GM12878 (cell line): Measurements from ENCODE around the gene FTH1. TPM values are rescaled to one million over a fixed set of nuclear protein-coding genes. Genes with fewer than 3 reads are reported as not detected.

Experiments
- ATAC-seq: fragments of 200-7000 bp; cut with Tn5 transposase; 3 replicates; pipeline ENCODE4 v1.9.1; 2020; ENCODE audit warnings: mild to moderate bottlenecking, moderate library complexity
- BruUV-seq: library from RNA; stranded (reverse); fragments of 400-500 nt; replicated peaks from 2 replicates; lab custom pipeline; 2021; lab: Mats Ljungman, UMichigan
- CTCF ChIA-PET: fragments of 300-600 bp; sonication (Branson Sonifier 250); formaldehyde crosslinking; extraction: SDS; loops from one replicate; lab custom pipeline; 2021; ENCODE audit warnings: inconsistent platforms; lab: Yijun Ruan, JAX
- POLR2A ChIA-PET: fragments of 350-600 bp; formaldehyde crosslinking; extraction: SDS; loops from one replicate; lab custom pipeline; 2021; ENCODE audit warnings: inconsistent platforms; lab: Charles Lee
- RAD21 ChIA-PET: fragments of 300-600 bp; sonication (Branson Sonifier 250); formaldehyde crosslinking; loops from one replicate; lab custom pipeline; 2023; ENCODE audit warnings: antibody characterized with exemption; ENCODE audit not compliant: unreplicated experiment; lab: Charles Lee
- SMC1A ChIA-PET: fragments of 300-600 bp; sonication (Branson Sonifier 250); formaldehyde crosslinking; loops from one replicate; lab custom pipeline; 2023; ENCODE audit not compliant: unreplicated experiment, uncharacterized antibody; lab: Charles Lee
- DNase-seq: peaks from one replicate; pipeline ENCODE4 v3.0.0-alpha.2; 2011; ENCODE audit warnings: low read depth, low spot score
- FAIRE-seq: peaks from 3 replicates; lab custom pipeline; 2011; peaks lifted over from hg19 to GRCh38; lab: Jason Lieb, UNC
- H2AFZ ChIP-seq: 2 replicates; pipeline ENCODE4 v1.6.0; 2011; ENCODE audit warnings: low read depth, low read length, control low read depth; ENCODE audit not compliant: control insufficient read depth
- H3K27ac ChIP-seq: 2 replicates; pipeline ENCODE4 v1.5.1; 2011; ENCODE audit warnings: control low read depth; ENCODE audit not compliant: control insufficient read depth, insufficient read depth
- H3K27me3 ChIP-seq, 2 experiments: replicated peaks in 1 of 2; 2 replicates each; pipeline versions ENCODE4 v1.6.0 to v1.6.1; 2011; ENCODE audit warnings: low read length in 1 of 2; ENCODE audit not compliant: control insufficient read depth in 2 of 2, insufficient read depth in 2 of 2
- H3K36me3 ChIP-seq, 2 experiments: 2 replicates each; pipeline ENCODE4 v1.5.1; 2011; ENCODE audit warnings: low read length in 1 of 2; ENCODE audit not compliant: control insufficient read depth in 2 of 2, insufficient read depth in 2 of 2
- H3K4me1 ChIP-seq: 2 replicates; pipeline ENCODE4 v1.6.1; 2011; ENCODE audit warnings: mild to moderate bottlenecking, low read length, moderate library complexity, mixed read lengths; ENCODE audit not compliant: control insufficient read depth, insufficient read depth
- H3K4me2 ChIP-seq: 2 replicates; pipeline ENCODE4 v1.6.0; 2011; ENCODE audit warnings: control low read depth; ENCODE audit not compliant: control insufficient read depth, insufficient read depth
- H3K4me3 ChIP-seq: fragments of 200-600 bp; sonication (generic); 2 replicates; pipeline ENCODE4 v1.5.1; 2016
- H3K79me2 ChIP-seq: 2 replicates; pipeline ENCODE4 v1.6.0; 2011; ENCODE audit warnings: low read length; ENCODE audit not compliant: control insufficient read depth, insufficient read depth
- H3K9ac ChIP-seq: 2 replicates; pipeline ENCODE4 v1.8.0; 2011; ENCODE audit warnings: low read length, control low read depth, mixed read lengths; ENCODE audit not compliant: control insufficient read depth, insufficient read depth
- H3K9me3 ChIP-seq: replicated peaks from 3 replicates; pipeline ENCODE4 v1.5.1; 2011; ENCODE audit warnings: mild to moderate bottlenecking, low read length; ENCODE audit not compliant: control insufficient read depth, insufficient read depth
- H4K20me1 ChIP-seq: 2 replicates; pipeline ENCODE4 v1.6.0; 2011; ENCODE audit not compliant: control insufficient read depth, insufficient read depth
- ASH2L ChIP-seq: fragments of 300-600, 200-600 bp; sonication (generic); IDR thresholded peaks from 2 replicates; pipeline ENCODE4 v1.6.1; 2017; ENCODE audit warnings: low read depth, mild to moderate bottlenecking, borderline replicate concordance
- DPF2 ChIP-seq: fragments of 450-650 bp; IDR thresholded peaks from 2 replicates; pipeline ENCODE4 v1.6.1; 2017; ENCODE audit warnings: mild to moderate bottlenecking
- IRF3 ChIP-seq: fragments of 450-650 bp; IDR thresholded peaks from 2 replicates; pipeline ENCODE4 v1.6.1; 2014; ENCODE audit warnings: mild to moderate bottlenecking
- MLLT1 ChIP-seq: fragments of 450-650 bp; IDR thresholded peaks from 2 replicates; pipeline ENCODE4 v1.6.1; 2016; ENCODE audit warnings: mild to moderate bottlenecking
- NFIC ChIP-seq: IDR thresholded peaks from 2 replicates; pipeline ENCODE4 v1.6.1; 2012; ENCODE audit warnings: low read depth, mild to moderate bottlenecking, inconsistent platforms, low read length, moderate library complexity
- NR2C1 ChIP-seq: fragments of 450-650 bp; IDR thresholded peaks from 2 replicates; pipeline ENCODE4 v1.6.1; 2017; ENCODE audit warnings: antibody characterized with exemption, mild to moderate bottlenecking, moderate library complexity
- POLR2A ChIP-seq: IDR thresholded peaks from 2 replicates; pipeline ENCODE4 v1.6.1; 2011; ENCODE audit warnings: low read depth, mild to moderate bottlenecking, low read length
- TCF7 ChIP-seq: IDR thresholded peaks from 2 replicates; pipeline ENCODE4 v1.6.1; 2014; ENCODE audit warnings: antibody characterized with exemption, borderline replicate concordance
- ZBTB11 ChIP-seq: fragments of 450-650 bp; formaldehyde crosslinking; IDR thresholded peaks from 2 replicates; pipeline ENCODE4 v1.5.0; 2022; ENCODE audit warnings: mild to moderate bottlenecking, missing genetic modification characterization
- ZBTB40 ChIP-seq: fragments of 450-650 bp; IDR thresholded peaks from 2 replicates; pipeline ENCODE4 v1.6.1; 2016; ENCODE audit warnings: mild to moderate bottlenecking, moderate library complexity, borderline replicate concordance
- WGBS: methylation state at CpG from one replicate; pipeline ENCODE4 v1.1.6; 2016; ENCODE audit warnings: low lambda C conversion rate; ENCODE audit not compliant: insufficient replicate concordance, insufficient coverage; ENCODE audit errors: missing lambda C conversion rate; 5-methylcytosine and 5-hydroxymethylcytosine counted together
- in situ Hi-C: fragments of 300-500 bp; cut with MboI; formaldehyde crosslinking; loops from 9 replicates; pipeline ENCODE4 v1.14.3; 2018; ENCODE audit warnings: mixed read lengths
- intact Hi-C: fragments of 100-400 bp; cut with micrococcal nuclease; formaldehyde crosslinking; loops from one replicate; pipeline ENCODE4 v1.14.2; 2022; ENCODE audit not compliant: unreplicated experiment
- polyA plus RNA-seq, 11 experiments: library from polyadenylated mRNA; depleted of rRNA in 4 of 11; unstranded in 6 of 11; stranded (reverse) in 5 of 11; fragments of >200 nt; fragmentation: Nextera tagmentation in 4 of 11; fragmentation: Illumina TruSeq in 1 of 11; extraction: Ambion mirVana in 4 of 11; extraction: Trizol in 1 of 11; gene quantifications; 1 replicate in 1 of 11; 2 replicates in 10 of 11; pipeline versions ENCODE4 v1.2.1 to v1.2.3, GENCODE V29; 2011 to 2016; ENCODE audit warnings: inconsistent platforms in 2 of 11, missing spikeins in 2 of 11, low read depth in 1 of 11
- total RNA-seq, 4 experiments: library from RNA; depleted of rRNA in 3 of 4; stranded (reverse); fragments of >200 nt in 3 of 4; fragmentation: Illumina TruSeq in 1 of 4; extraction: Trizol in 1 of 4; gene quantifications; 2 replicates each; pipeline versions ENCODE4 v1.2.1 to v1.2.3, GENCODE V29; 2013 to 2021

The FTH1 gene
- total and polyA plus RNA-seq, 10 of the 15 experiments (the other 5 are each of a cell fraction or from before 2014, with no cell fraction given) = 289 to 4,154 (median 960) TPM

GRCh38 chr11:61967924-61968757 is 707 bp upstream of the FTH1 start (continued):
- 0 out of 2 replicates have a peak, but pooled peaks have one; percentile 59 for TF ChIP-seq ZBTB40
- no peak for TF ChIP-seq NFIC
- 0 out of 2 replicates have a peak, but pooled peaks have one; percentile 19 for TF ChIP-seq DPF2
- TF ChIP-seq, all 136 proteins: peak for 42

GRCh38 chr11:61966734-61967115 is 709 bp downstream of the FTH1 start:
- peak overlapping the region; percentile 93 for H3K9ac ChIP-seq
- BruUV-seq = no TSS peak
- H3K79me2 ChIP-seq = peaks cover 36% of the 10 kb centered on the region
- ChIA-PET SMC1A (interaction anchor here (2.4 kb wide), 1 partner anchor 115 kb away, joined by 13 read pairs; no protein-coding TSS in a partner anchor), POLR2A (interaction anchor here (1.0 to 1.6 kb wide), 3 partner anchors 67 to 209 kb away, joined by 3 to 4 read pairs (median 3); no protein-coding TSS in a partner anchor), RAD21 (interaction anchor here (2.7 kb wide), 1 partner anchor 115 kb away, joined by 13 read pairs; no protein-coding TSS in a partner anchor), CTCF (interaction anchor here (7.0 kb wide), 1 partner anchor 19 kb away, joined by 49 read pairs; no protein-coding TSS in a partner anchor)
- FAIRE-seq (no peak), DNase-seq (no peak), ATAC-seq (no peak)
- peak overlapping the region; percentile 96 for H3K27ac ChIP-seq
- peak overlapping the region; percentile 91 for H3K4me2 ChIP-seq
- no peak overlapping the region for H2AFZ ChIP-seq
- peaks cover 8% of the 10 kb centered on the region for H4K20me1 ChIP-seq
- H3K4me1 ChIP-seq = peaks cover 43% of the 10 kb centered on the region
- WGBS = 1% methylated on average over 13 of the region's 13 CpGs
- H3K4me3 ChIP-seq = peak overlapping the region; percentile 100
- H3K27me3 ChIP-seq = no peaks in the 10 kb centered on the region
- no peaks in the 10 kb centered on the region for H3K9me3 ChIP-seq
- peaks cover 6 to 16% of the 10 kb centered on the region in 2 experiments for H3K36me3 ChIP-seq
- in situ Hi-C loops (no loop called here), intact Hi-C loops (loop anchor here (5.0 kb wide), 4 partner anchors 86 to 169 kb away; partner anchors contain the start of genes FADS2 and INCENP)
- TF ChIP-seq IRF3 (no peak), ZBTB11 (CRISPR knock-in tag) (no peak), ASH2L (no peak), POLR2A (no peak), DPF2 (no peak), MLLT1 (peak; percentile 72; the same call in 1 of the 2 replicates), TCF7 (no peak), NR2C1 (no peak), NFIC (no peak)
